HG03108 (cell line): ENCODE data around the gene KIRREL3.

Experiments
- ATAC-seq: cut with Tn5 transposase; IDR thresholded peaks from one replicate; pipeline ENCODE4 v1.9.1; 2021; ENCODE audit warnings: moderate library complexity; ENCODE audit not compliant: unreplicated experiment

KIRREL3 gene

DNA sequence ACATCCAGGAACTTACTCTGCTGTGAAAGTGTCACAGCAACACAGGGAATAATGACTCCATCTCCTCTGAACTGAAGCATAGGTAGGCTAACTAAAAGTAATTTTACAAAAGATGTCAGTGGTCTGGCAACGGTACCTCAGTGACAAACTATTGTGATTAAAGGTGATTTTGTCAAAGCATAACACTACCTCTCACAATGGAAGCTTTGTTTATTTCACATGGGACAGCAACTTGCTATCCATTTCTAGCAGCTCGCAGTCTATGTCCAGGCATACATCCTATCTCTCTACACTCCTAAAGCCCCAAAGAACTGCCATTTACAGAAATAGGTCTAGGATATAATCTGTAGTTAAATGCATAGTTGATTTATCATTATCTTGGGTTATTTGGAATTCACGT is 163.0 kb downstream of the KIRREL3 start:
- ATAC-seq, result no peak

DNA sequence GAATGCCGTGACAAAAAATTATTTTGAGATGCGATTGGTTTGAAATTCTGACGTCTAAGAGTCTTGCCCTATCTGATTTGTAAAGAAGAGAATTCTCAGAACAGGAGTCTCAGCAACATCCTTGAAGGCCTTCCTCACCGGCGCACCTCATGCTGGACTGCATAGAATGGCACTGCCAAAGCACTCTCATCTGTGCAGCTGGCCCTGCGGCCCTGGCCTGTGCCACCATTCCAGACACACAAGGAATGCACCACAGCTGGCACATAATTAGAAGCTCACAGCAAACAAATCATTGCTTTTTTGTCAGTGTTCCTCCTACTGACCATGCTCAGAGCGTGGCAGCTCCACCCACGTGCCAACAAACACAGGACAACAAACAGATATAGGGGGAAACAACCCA is 166.0 kb downstream of the KIRREL3 start:
- no peak for ATAC-seq

DNA sequence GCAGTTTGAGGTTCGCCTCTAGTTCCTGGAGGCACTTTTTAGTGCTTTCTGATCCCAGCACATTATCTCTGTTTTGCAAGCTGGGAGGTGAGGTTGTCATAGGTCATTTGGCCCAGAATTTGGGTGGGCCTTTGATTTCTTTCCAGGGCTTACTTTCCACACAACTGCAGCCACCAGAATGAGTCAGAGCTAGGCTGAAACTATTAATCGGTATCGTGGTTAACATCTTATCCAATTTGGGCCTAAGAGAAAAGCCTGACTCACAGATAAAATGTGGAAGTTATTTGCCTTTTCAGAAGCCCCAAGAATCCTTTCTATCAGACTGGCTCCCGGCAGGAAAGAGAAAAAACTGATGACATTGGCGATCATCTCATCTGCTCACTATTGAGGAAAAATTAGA is 166.4 kb downstream of the KIRREL3 start:
- no peak for ATAC-seq

DNA sequence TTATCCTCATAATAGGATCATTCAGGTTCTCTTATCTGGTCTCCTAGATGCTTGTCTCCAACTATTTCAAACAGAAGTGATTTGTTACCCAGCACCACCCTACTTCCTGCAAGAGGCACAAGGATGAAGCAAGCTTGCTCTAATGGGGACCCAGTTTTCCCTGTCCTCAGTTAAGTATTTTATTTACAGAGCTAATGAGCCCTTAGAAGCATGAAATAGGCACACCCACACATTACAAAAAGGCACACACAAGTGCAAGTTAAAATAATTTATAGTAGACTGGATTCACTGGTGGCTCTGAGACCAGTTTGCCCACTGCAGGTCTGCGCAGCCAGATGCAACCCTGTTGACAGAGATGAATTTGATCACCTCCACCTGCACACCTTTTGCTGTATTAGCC is 167.5 kb downstream of the KIRREL3 start:
- no peak for ATAC-seq

DNA sequence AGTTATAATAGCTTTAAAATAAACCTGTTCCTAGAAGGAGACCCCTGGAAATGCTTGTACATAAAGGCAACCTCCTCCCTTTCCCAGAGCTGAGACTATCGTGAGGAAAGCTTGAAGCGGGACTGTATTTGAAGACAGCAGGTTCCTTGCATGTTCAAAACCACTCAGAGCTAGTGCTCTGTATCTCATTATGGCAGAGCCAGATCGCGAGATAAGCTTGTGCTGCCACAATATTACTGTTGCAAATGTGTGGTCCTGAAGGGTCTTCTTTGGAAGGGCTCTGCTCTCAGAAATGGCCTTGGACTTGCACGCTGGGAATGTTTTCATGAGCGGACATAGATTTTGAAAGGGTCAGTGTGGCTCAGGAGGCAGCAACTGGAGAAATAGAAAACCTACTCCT is 168.2 kb downstream of the KIRREL3 start:
- no peak for ATAC-seq

DNA sequence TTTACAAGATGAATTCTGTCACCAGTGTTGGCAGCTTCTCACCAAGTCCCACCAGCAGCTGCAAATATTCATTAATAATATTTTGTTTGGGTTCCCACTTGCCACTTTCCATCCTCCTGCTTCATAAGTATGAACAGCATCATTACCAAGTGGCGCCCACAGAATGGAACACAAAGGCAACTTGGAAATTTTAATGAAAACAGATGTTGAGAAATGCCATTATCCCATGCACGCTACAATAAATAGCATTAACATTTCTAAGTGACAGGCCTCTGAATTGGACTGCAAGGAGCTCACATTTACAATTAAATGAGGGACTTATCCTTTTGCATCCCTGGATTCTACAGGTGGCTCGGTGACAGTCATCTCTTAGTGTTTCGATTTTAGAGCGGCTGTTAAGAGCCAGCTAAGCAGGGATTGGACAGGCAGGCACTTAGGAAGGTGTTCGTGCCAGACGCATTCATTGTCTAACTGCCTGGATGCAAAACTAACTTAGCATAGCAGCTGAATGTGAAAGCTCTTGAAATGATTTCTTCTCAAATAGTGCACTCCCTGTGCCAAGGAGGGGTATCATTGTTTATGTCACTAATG is 170.3 kb downstream of the KIRREL3 start:
- ATAC-seq, result no peak

DNA sequence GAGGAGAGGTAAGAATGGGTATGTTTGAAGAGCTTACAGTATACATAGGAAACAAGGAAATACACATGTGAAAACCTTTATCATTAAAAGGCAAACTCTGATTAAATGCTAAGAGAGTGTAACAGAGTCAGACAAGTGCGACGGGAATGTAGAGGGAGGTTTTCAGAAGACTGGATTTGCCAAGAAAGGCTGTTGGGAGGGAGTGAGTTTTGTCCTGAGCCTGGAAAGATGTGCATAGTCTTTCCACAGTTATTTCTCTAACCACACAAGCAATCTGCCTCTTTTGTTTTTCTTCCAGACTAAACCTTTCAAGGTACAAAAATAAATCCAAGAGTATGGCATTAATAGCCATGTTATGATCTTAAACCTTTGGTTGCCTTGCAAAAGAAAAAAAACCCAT is 170.9 kb downstream of the KIRREL3 start:
- ATAC-seq, result no peak

DNA sequence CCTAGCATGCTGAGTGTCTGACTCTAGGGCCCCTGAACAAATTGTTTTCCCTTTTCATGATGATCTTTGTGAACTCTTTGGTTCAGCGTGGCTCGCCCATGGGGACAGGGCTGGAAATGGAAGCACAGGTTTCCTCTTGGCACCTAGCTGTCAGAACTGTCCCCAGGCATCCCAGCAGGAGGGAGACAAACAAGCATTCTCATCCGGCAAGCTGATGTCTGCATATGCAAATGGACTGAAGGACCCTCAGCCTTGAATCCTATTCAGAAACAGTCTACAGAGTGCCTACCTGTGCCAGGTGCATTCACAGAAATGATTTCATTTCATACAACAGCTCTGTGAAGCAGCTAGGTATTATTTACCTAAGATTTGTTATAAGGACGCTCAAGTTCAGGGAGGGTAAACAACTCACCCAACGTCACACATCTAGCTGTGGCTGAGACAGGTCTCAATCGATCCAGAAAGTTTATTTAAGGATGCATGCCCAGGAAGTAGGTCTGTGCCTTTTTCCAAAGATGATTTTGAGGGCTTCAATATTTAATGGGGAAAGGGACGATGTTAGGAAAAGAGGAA is 176.4 kb downstream of the KIRREL3 start:
- ATAC-seq, result no peak

DNA sequence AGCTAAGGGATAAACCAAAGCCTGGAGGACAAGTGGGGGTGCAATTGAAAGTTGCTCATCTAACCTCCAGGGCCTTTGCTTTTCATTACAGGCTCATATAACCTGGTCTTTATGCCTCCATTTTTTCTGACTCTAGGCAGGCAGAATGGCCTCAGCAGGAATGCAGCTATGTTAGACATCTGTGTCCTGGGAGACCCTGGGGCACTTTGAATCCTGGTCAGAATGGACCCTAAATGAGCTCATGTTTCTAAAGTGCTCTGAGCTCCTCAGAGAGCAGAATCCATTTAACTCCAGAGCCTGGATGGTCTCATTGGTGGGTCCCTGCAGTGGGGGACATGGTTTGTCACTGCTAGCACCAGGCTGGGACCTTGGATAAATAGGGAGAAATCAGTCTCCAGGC is 177.3 kb downstream of the KIRREL3 start:
- ATAC-seq, result no peak

DNA sequence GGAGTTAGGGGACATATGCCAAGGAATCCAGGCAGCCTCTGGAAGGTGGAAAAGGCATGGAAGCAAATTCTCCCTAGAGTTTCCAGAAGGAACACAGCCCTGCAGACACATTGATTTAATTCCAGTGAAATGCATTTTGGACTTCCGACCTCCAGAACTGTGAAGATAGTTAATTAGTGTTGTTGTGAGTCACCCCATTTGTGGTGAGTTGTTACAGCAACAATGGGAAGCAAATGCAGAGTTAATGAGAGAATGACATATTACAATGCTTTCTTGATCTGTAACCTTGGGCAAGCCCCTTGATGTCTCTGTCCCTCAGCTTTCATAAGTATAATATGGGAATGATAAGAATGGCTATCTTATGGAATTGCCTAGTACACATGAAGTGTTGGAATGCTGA is 178.7 kb downstream of the KIRREL3 start:
- ATAC-seq, result no peak

DNA sequence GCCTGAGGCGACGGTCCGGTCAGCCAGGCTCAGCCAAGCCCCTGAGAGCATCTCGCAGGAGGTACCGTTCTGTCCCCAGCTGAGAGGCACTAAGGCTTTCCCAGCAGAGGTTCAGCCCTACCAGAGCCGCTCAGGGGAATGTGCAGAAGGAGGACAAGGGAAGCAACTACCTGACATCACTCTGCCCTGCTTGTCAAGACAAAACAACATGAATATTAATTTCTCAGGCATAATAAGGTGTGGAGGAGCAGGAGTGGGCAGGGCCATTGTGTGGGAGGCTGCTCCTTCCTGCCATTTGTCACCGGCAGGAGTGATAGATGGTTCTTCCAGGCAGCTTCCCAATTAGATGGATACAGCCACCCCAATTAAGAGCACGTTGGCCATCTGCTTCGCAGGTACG is 181.4 kb downstream of the KIRREL3 start:
- ATAC-seq, result no peak

DNA sequence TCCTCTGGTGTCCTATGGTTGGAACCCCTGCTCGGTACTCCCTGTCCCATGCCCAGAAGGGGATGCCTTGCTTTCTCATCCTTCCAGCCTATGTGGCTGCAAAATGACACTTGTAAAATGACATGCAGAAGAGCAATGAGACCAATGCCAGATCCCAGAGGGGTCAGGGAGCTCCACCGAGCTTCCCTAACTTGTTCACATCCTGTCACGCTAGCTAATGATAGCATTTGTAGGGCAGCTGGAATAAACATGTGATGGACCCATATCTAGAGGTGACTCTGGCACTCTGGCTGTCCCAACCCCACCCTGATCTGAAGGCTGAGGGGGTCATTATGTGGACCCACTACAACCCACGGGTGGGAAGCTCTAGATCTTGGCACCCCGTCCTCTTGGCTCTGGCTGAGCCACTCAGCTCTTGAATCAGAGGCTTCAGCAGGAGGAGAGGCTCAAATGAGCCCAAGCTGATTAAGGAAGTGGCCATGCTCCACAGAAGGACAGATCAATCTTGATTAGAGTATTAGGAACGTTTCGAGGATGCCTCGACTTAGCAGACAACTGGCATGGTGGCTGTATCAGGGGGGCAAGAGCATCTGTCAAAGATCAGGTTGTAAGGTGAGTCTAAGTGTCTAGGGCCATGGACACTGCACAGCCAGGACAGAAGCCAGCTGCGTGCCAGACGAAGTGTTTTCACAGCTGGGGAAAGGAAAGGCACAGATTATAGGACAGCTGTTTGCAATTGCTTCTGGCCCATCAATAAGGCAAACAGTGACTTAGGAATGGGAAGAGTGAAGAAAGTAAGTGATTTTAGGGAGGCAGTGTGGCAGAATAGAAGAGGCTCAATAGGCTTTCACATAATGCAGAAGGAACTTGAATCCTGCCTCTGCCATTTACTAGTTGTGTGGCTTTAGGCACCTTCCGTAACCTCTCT is 182.8 kb downstream of the KIRREL3 start:
- ATAC-seq, result no peak

DNA sequence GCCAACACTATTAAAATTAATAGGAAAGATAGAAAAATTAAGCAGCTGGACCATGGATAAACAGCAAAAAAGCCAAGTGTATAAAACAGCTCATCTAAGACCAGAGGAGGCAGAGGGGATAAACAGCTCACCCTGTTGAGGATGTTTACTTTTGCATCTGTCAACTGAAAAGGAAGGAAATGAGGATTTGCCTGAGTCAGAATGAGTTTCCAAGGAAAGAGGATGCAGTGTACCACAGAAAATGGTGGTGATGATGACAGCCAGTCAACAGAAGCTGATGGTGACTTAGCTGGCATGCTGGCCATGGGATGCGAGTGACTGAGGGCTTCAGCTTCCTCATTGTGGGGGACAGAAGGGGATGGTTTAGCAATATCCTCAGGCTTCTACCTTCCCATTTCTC is 183.5 kb downstream of the KIRREL3 start:
- ATAC-seq, result no peak

DNA sequence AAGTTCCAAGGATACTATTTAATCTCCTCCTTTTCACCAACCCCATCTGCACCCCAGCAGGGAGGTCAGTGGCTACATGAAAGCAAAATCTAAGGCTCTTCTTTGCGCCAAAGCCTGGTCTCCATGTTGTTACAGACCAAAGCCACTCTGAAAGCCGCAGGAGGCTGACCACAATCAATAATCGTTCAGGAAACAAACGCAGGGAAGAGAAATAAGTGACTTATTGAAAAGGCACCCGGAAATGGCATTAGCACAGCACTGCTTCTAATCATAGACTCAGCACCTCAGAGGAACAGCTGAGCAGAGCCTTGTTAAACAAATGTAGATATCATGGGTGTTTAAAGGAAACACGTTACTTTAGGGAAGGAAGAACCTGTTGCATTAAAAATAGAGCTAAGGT is 183.9 kb downstream of the KIRREL3 start:
- no peak for ATAC-seq

DNA sequence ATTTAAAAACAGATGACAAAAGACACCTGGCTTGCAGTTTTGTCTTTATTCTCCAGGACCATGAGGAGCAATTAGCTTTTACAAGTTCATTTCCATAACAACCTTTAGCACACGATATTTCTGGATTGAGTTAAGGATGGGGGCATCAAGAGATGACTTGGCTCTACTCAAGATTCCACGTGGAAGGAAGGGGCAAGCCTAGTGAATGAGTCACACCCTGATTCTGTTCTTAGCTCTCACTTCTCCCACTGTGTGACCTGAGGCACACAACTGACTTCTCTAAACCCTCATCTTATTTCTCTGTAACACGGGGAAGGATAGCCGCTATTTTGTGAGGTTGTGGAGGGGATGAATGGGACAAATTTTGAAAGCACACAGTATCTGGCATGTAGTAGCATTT is 185.5 kb downstream of the KIRREL3 start:
- ATAC-seq, result no peak

DNA sequence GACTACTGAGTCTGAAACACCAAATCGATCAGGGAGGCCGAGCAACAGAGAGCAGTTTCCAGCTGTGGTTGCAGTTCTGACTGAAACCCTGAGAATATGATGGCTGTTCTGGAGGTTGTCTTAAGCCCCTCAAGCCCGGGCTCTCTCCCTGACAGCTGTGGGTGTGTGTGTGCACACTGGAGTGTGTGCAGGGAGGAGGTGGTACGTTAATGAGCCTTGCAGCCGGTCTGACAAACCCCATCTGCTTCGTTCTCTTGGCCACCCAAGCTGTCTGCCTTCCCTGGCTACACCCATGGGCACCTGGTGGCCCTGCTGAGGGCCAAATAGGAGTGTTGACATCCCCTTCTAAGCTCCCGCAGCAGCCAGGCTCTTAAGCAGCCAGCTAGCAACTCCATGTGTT is 189.8 kb downstream of the KIRREL3 start:
- ATAC-seq, result no peak

DNA sequence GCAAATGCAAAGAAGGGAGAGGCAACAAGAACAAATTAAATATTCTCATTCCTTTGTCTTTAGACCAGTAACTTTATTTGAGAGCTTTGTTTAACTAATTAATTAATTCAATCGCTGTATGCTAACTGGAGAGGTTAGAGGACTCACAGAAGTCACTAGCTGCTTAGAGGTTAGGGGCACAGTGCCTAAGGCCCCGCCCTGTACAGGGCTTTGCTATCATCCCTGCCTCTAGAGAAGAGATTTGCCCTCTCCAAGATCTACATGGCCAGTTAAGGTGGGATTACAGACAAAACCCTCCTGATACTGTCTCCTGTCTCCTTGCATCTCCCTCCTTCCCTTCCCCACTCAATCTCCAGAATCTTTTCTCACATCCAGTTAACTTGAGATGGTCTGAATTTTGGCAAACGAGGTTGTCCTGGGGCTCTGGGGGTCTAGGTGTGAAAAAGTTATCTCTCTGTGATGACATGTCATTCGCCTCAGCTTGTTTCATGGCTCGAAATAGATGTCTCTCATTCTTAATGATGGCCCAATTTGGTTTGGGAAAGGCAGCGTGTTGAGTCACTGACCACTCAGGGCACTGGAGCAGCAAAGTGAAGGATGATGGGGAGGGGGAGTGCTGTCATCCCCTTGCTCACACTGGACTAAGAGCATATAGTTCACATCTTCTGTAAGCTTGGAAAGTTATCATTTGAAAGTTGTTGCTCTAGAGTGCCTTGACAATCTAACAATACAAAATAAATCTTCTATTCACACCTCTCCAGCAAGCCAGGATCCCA is 190.9 kb downstream of the KIRREL3 start:
- ATAC-seq, result no peak

DNA sequence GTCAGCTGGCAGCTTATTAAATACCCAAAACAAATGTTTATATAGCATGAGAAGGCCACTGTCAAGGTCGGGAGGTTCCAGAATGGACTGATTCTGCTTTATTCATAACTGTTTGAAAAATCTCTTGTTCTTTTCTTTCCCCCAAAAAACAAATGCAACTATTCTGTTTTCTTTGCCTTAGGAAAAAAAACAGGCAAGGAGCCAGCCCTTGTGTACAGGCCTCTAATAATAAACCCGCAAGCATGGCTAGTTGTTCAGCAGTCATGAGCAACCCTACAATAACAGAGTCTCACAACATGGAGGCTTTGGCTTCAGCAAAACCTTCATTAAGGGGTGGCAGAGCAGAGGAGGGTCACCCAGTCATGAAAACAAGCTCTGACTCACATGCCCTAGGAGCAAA is 191.7 kb downstream of the KIRREL3 start:
- ATAC-seq, result no peak

DNA sequence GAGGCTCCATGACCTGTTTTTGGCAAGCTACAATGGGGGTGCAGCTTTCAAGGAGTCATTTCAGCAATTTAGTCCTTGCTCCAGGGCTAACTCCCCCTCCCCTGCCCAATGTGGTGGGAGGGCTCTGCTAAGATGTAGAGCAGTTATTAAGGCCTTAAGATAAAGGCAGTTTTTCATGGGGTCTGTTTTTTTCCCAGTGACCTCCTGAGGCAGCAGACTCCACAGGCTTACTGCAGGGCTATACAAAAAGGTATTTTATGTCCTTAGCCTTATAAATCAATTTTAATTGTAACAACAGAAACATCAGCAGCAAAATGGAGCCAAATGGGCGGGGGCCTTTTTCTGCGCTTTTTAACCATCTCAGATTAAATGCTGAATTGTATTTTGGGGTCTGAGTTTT is 192.3 kb downstream of the KIRREL3 start:
- ATAC-seq, result no peak

DNA sequence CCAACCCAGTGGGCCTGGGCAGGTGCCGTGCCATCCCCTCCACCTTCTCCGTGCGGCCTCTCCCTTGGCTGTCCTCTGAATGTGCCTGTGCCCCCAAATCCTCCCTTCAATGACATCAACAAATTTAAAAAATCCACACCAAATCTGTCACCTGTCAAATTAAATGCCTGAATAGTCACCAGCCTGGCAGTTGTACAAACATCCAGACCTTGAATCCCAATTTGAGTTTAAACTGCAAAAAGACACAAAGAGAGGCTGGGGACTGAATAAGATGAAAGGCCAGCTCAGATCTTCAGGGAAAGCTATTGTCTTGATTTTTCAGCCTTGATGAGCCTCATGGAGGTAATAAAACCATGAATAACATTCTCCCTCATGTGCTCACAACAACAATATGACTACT is 194.7 kb downstream of the KIRREL3 start:
- ATAC-seq, result no peak

DNA sequence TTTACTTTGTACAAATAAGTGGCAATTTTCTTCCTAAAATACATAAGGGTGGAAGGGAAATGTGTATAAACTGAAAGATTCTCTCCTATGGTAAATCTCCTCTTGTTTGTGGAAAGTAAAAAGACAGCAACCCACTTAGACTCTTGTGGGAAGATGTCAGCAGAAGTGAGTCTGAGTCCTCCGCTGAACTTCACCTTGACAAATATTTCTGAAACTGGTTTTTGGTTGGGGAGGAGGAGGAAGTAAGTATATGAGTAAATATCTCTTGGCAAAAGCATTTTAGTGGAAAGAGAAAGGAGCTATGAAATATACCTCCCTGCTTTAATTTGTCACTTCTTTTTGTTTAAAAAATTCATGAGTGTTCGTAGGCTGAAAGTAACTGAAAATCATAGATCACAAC is 196.2 kb downstream of the KIRREL3 start:
- no peak for ATAC-seq

DNA sequence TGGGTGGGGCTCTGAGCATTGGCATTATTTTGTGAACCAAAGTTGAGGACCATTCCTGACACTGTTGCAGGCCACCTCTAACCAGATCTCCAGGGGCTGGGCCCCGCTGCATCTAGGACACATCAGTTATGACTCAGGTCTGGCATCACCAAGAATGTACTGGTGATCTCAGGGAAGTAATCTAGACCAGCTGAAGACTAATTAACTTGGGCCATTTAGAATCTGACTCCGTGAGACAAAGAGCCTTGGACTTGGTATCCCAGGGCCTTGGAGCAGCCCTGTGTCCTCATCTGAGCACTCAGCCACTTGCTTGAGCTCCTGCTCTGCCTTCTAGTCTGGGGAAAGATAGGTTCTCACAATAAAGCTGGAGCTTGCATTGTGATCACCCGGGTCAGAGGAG is 200.6 kb downstream of the KIRREL3 start:
- no peak for ATAC-seq
